DND-41 (cell line): ENCODE measurements around the gene ITPR2.
"Not testable (repeated sequence)": the region's sequence is repeated elsewhere in the genome, so short reads cannot be mapped to it uniquely, and the experiment has no call there.

ENCODE experiments used
- CTCF ChIP-seq: IDR thresholded peaks from 2 replicates; pipeline ENCODE4 v1.5.1; 2012; ENCODE audit warnings: borderline replicate concordance, low read length, moderate library complexity, mild to moderate bottlenecking; ENCODE audit not compliant: poor library complexity, severe bottlenecking; ENCODE audit errors: extremely low read depth
- EZH2 ChIP-seq: IDR thresholded peaks from 3 replicates; pipeline ENCODE4 v1.6.1; 2012; ENCODE audit warnings: borderline replicate concordance, low read depth, mild to moderate bottlenecking, moderate library complexity, low read length, inconsistent platforms; ENCODE audit not compliant: severe bottlenecking

DNA sequence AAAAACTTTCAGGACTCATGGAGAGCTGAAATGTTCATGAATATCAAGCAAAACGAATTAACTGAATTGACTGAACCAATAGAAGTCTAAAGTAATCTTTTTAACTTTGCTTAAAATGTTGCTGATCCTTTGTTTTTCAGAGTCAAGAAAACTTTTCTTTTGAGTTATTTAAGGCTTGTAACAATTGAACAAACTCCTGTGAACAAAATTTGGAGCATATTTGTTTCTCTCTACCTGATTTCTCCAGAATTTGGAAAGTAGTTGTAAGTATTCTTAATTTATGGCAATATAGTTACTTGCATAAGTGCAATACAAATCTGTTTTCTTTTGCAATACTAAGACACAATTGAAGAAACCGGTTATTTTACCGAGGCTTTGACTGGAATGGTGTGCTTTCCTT, 77.6 kb downstream of the ITPR2 start:
- not testable (repeated sequence) for TF ChIP-seq CTCF, EZH2
